SK-N-MC (cell line): ENCODE data around the gene MAP4.
"Not testable (repeated sequence)": the region's sequence is repeated elsewhere in the genome, so short reads cannot be mapped to it uniquely, and the experiment has no call there.

Experiments used
- DNase-seq: peaks from one replicate; pipeline ENCODE4 v3.0.0-alpha.2; 2011; ENCODE audit warnings: low read depth, low spot score
- H3K27ac ChIP-seq: fragments of 200-600 bp; sonication (generic); 2 replicates; pipeline ENCODE4 v1.5.1; 2016; ENCODE audit warnings: mixed run types
- H3K36me3 ChIP-seq: fragments of 200-600 bp; sonication (generic); 2 replicates; pipeline ENCODE4 v1.6.1; 2017; ENCODE audit warnings: antibody characterized with exemption, low read length, mixed read lengths; ENCODE audit not compliant: insufficient read depth
- H3K4me3 ChIP-seq: fragments of 200-600 bp; sonication (generic); 2 replicates; pipeline ENCODE4 v1.5.1; 2016
- H3K9ac ChIP-seq: fragments of 200-600 bp; sonication (generic); 2 replicates; pipeline ENCODE4 v1.8.0; 2017; ENCODE audit warnings: mixed run types, mixed read lengths; ENCODE audit not compliant: insufficient read length
- H3K9me3 ChIP-seq: fragments of 200-600 bp; sonication (generic); 2 replicates; pipeline ENCODE4 v1.6.1; 2017; ENCODE audit warnings: low read depth, mild to moderate bottlenecking, antibody characterized with exemption, low read length, moderate library complexity, mixed read lengths
- EZH2 ChIP-seq: fragments of 200-600 bp; sonication (generic); IDR thresholded peaks from one replicate; pipeline ENCODE4 v1.6.1; 2017; ENCODE audit warnings: antibody characterized with exemption
- FOXP2 ChIP-seq: optimal IDR thresholded peaks from 2 replicates; pipeline ENCODE3; 2011; ENCODE audit warnings: mild to moderate bottlenecking, moderate library complexity; ENCODE audit not compliant: insufficient read depth; ENCODE audit errors: extremely low read length, control extremely low read depth
- POLR2AphosphoS5 ChIP-seq: IDR thresholded peaks from 2 replicates; pipeline ENCODE4 v1.6.1; 2012; ENCODE audit warnings: mild to moderate bottlenecking, low read depth, low read length, borderline replicate concordance

The MAP4 gene

GRCh38 chr3:48016301-48016973, at the start of gene MAP4:
TSS of gene MAP4 (minus strand) at chr3:48016416. CDS start at chr3:47998860, 17,556 bp downstream.
- Histone ChIP-seq H3K9me3 (no peaks in the 10 kb centered on the region), H3K36me3 (peaks cover 3% of the 10 kb centered on the region; the same call in 1 of the 2 replicates), H3K9ac (peak within 1 kb of the TSS; percentile 35), H3K4me3 (peak within 1 kb of the TSS; percentile 55), H3K27ac (peak within 1 kb of the TSS; percentile 96)
- peak; percentile 37 for DNase-seq
- TF ChIP-seq POLR2AphosphoS5, result no peak
- TF ChIP-seq FOXP2, result no peak
- TF ChIP-seq EZH2, result no peak

GRCh38 chr3:48065035-48065434, 48.8 kb upstream of the MAP4 start:
- DNase-seq, result no peak
- no peak overlapping the region for H3K4me3 ChIP-seq
- no peaks in the 10 kb centered on the region for H3K9me3 ChIP-seq
- no peak overlapping the region for H3K27ac ChIP-seq
- no peak overlapping the region for H3K9ac ChIP-seq
- TF ChIP-seq EZH2 (no peak), FOXP2 (no peak), POLR2AphosphoS5 (no peak)
- H3K36me3 ChIP-seq, result peaks cover 5% of the 10 kb centered on the region; the same call in 1 of the 2 replicates

GRCh38 chr3:48064292-48064829, 48.1 kb upstream of the MAP4 start:
- Histone ChIP-seq H3K9me3 (no peaks in the 10 kb centered on the region), H3K9ac (no peak overlapping the region), H3K4me3 (no peak overlapping the region), H3K36me3 (peaks cover 5% of the 10 kb centered on the region; the same call in 1 of the 2 replicates), H3K27ac (0 out of 2 replicates have a peak overlapping the region, but pooled peaks have one; percentile 46)
- no peak for TF ChIP-seq FOXP2
- no peak for TF ChIP-seq EZH2
- no peak for TF ChIP-seq POLR2AphosphoS5
- DNase-seq, result no peak

- not testable (repeated sequence) for H3K27ac ChIP-seq, DNase-seq, H3K4me3 ChIP-seq, H3K9me3 ChIP-seq, H3K9ac ChIP-seq, H3K36me3 ChIP-seq
Observed at GRCh38 chr3:48061586-48061985, 45.4 kb upstream of the MAP4 start.

- Histone ChIP-seq H3K9me3 (no peaks in the 10 kb centered on the region), H3K4me3 (no peak overlapping the region), H3K9ac (no peak overlapping the region), H3K36me3 (peaks cover under 1% of the 10 kb centered on the region; the same call in 1 of the 2 replicates), H3K27ac (peak overlapping the region; percentile 13; the same call in 1 of the 2 replicates)
- no peak for TF ChIP-seq FOXP2
- TF ChIP-seq EZH2, result no peak
- TF ChIP-seq POLR2AphosphoS5, result no peak
- no peak for DNase-seq
Observed at GRCh38 chr3:48058091-48058490, 41.9 kb upstream of the MAP4 start.

- no peak overlapping the region for H3K9ac ChIP-seq
- no peak overlapping the region; the same call in 1 of the 2 replicates for H3K27ac ChIP-seq
- no peak for DNase-seq
Observed at GRCh38 chr3:48057521-48057920, 41.3 kb upstream of the MAP4 start.

GRCh38 chr3:48047841-48048464, 31.7 kb upstream of the MAP4 start:
- Histone ChIP-seq H3K27ac (no peak overlapping the region), H3K4me3 (no peak overlapping the region), H3K36me3 (peaks cover 14% of the 10 kb centered on the region; the same call in 1 of the 2 replicates), H3K9me3 (no peaks in the 10 kb centered on the region), H3K9ac (no peak overlapping the region)
- TF ChIP-seq FOXP2 (no peak), POLR2AphosphoS5 (no peak)
- DNase-seq, result no peak

More at GRCh38 chr3:48057521-48057920, 41.3 kb upstream of the MAP4 start:
- H3K36me3 ChIP-seq, result no peaks in the 10 kb centered on the region
- H3K9me3 ChIP-seq, result no peaks in the 10 kb centered on the region
- no peak overlapping the region for H3K4me3 ChIP-seq
- TF ChIP-seq POLR2AphosphoS5 (no peak), EZH2 (no peak), FOXP2 (no peak)

- H3K9ac ChIP-seq, result no peak overlapping the region
- H3K4me3 ChIP-seq, result no peak overlapping the region
- TF ChIP-seq EZH2 (no peak), POLR2AphosphoS5 (no peak), FOXP2 (no peak)
- no peak overlapping the region for H3K27ac ChIP-seq
- no peak for DNase-seq
- H3K9me3 ChIP-seq, result no peaks in the 10 kb centered on the region
- H3K36me3 ChIP-seq, result peaks cover under 1% of the 10 kb centered on the region; the same call in 1 of the 2 replicates
Observed at GRCh38 chr3:48042071-48042760, 26.0 kb upstream of the MAP4 start.
